Frontal cortex (tissue), 1 donor: ENCODE measurements around the gene SLC17A5. TPM values are rescaled to one million over a fixed set of nuclear protein-coding genes. Genes with fewer than 3 reads are reported as not detected.

Experiments used
- small RNA-seq: library from RNA; depleted of rRNA; stranded (forward); fragments of <200 nt; gene quantifications from one replicate; pipeline ENCODE3, GENCODE V24; 2014
- total RNA-seq: library from RNA; depleted of rRNA; stranded (reverse); fragments of >200 nt; gene quantifications from one replicate; pipeline ENCODE4 v1.2.3, GENCODE V29; 2014

The SLC17A5 gene
- total RNA-seq, 1 donor from 2014 or later, result 29.8 TPM

Small RNA genes lying within 50 kb of the gene (small RNA-seq; reads per million reads assigned to genes)
- not detected for gene RPS27P15

Other genes starting within 250 kb of the SLC17A5 start
- 1.2 TPM for gene CGAS, start 201.7 kb downstream of the SLC17A5 start, total RNA-seq
- gene MTO1, start 192.3 kb downstream of the SLC17A5 start, total RNA-seq, result 19.6 TPM
- gene EEF1A1, start 133.0 kb downstream of the SLC17A5 start, total RNA-seq, result 20,614 TPM
- 1.6 TPM for gene CD109, start 42.2 kb upstream of the SLC17A5 start, total RNA-seq